Breast epithelium (tissue), 4 donors: Measurements from ENCODE around the gene UST. TPM values are rescaled to one million over a fixed set of nuclear protein-coding genes. Genes with fewer than 3 reads are reported as not detected.

Experiments used
- DNase-seq, 2 donors: peaks; one replicate each; pipeline ENCODE4 v3.0.0-alpha.2; 2019; ENCODE audit warnings: low spot score in 2 of 2
- H3K27ac ChIP-seq, 2 donors: fragments of 200-600 bp; sonication (generic) in 1 of 2; one replicate each; pipeline ENCODE4 v1.5.1; 2016 to 2019; ENCODE audit warnings: mild to moderate bottlenecking in 1 of 2
- H3K27me3 ChIP-seq, 2 donors: fragments of 200-600 bp; sonication (generic) in 1 of 2; one replicate each; pipeline versions ENCODE4 v1.5.1 to v1.6.0; 2017 to 2019; ENCODE audit warnings: control low read depth in 1 of 2, mild to moderate bottlenecking in 1 of 2
- H3K36me3 ChIP-seq: fragments of 200-600 bp; one replicate; pipeline ENCODE4 v1.5.1; 2019
- H3K4me1 ChIP-seq, 2 donors: fragments of 200-600 bp; sonication (generic); one replicate each; pipeline ENCODE4 v1.5.1; 2016 to 2019; ENCODE audit warnings: control low read depth in 1 of 2
- H3K4me3 ChIP-seq, 3 donors: fragments of 200-600 bp; sonication (generic); 1 replicate in 2 of 3; 2 replicates in 1 of 3; pipeline ENCODE4 v1.5.1; 2016 to 2019; ENCODE audit warnings: mild to moderate bottlenecking in 3 of 3, moderate library complexity in 2 of 3
- H3K9me3 ChIP-seq, 2 donors: fragments of 200-600 bp; sonication (generic) in 1 of 2; one replicate each; pipeline ENCODE4 v1.5.1; 2016 to 2019; ENCODE audit warnings: control low read depth in 1 of 2
- CTCF ChIP-seq, 3 donors: fragments of 450-650 bp; IDR thresholded peaks; one replicate each; pipeline ENCODE4 v1.5.1; 2016 to 2017; ENCODE audit warnings: antibody characterized with exemption in 3 of 3, mild to moderate bottlenecking in 3 of 3, moderate library complexity in 3 of 3
- POLR2A ChIP-seq: fragments of 450-650 bp; IDR thresholded peaks from one replicate; pipeline ENCODE4 v1.6.1; 2016; ENCODE audit warnings: antibody characterized with exemption, mild to moderate bottlenecking, moderate library complexity
- POLR2AphosphoS5 ChIP-seq, 3 donors: sonication (generic); formaldehyde crosslinking; IDR thresholded peaks; one replicate each; pipeline ENCODE4 v1.6.1; 2017; ENCODE audit warnings: antibody characterized with exemption in 3 of 3
- intact Hi-C: fragments of 100-400 bp; cut with DNase I; formaldehyde crosslinking; loops from one replicate; pipeline ENCODE4 v1.15.1; 2023; ENCODE audit warnings: low total_unique reads
- total RNA-seq, 3 donors: library from RNA; depleted of rRNA; stranded (reverse); fragments of >200 nt; gene quantifications; one replicate each; pipeline ENCODE4 v1.1.0, GENCODE V29; 2016

UST gene
- total RNA-seq, 3 donors from 2014 or later, result 10.5 to 28.8 (median 13.2) TPM

GRCh38 chr6:148736774-148737412 lies 9.9 kb upstream of the UST start:
- intact Hi-C loops, result no loop called here
- H3K27me3 ChIP-seq, result no peaks in the 10 kb centered on the region
- H3K9me3 ChIP-seq, result no peaks in the 10 kb centered on the region
- H3K27ac ChIP-seq, result no peak overlapping the region
- no peak for DNase-seq
- H3K4me1 ChIP-seq, result no peaks in the 10 kb centered on the region
- no peaks in the 10 kb centered on the region for H3K36me3 ChIP-seq
- no peak overlapping the region for H3K4me3 ChIP-seq
- TF ChIP-seq CTCF (IDR thresholded peaks at IDR 0.05) (no peak), POLR2AphosphoS5 (IDR thresholded peaks at IDR 0.05) (no peak), POLR2A (no peak)

DNA sequence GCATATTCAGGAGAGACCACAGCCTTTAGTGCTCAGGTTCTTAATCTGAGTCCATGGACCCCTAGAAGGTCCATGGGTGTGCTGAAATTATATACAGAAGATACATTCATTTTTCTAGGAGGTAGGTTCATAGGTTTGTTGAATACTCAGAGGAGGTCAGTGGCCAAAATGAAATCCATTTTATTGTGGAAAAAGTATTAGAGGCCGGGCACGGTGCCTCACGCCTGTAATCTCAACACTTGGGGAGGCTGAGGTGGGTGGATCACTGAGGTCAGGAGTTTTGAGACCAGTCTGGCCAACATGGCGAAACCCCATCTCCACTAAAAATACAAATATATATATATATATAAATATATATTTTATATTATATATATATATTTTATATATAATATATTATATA lies 9.0 kb upstream of the UST start:
- Histone ChIP-seq H3K4me3 (no peak overlapping the region), H3K27ac (no peak overlapping the region), H3K36me3 (no peaks in the 10 kb centered on the region), H3K27me3 (no peaks in the 10 kb centered on the region), H3K9me3 (no peaks in the 10 kb centered on the region), H3K4me1 (no peaks in the 10 kb centered on the region)
- no peak for TF ChIP-seq POLR2AphosphoS5 (IDR thresholded peaks at IDR 0.05)
- no peak for TF ChIP-seq POLR2A
- TF ChIP-seq CTCF (IDR thresholded peaks at IDR 0.05), result no peak
- intact Hi-C loops, result no loop called here
- no peak for DNase-seq

GRCh38 chr6:148738946-148739821 lies 7.6 kb upstream of the UST start:
- Histone ChIP-seq H3K4me1 (no peaks in the 10 kb centered on the region), H3K9me3 (no peaks in the 10 kb centered on the region), H3K36me3 (no peaks in the 10 kb centered on the region), H3K27me3 (no peaks in the 10 kb centered on the region), H3K27ac (no peak overlapping the region), H3K4me3 (no peak overlapping the region)
- intact Hi-C loops, result no loop called here
- TF ChIP-seq POLR2AphosphoS5 (IDR thresholded peaks at IDR 0.05), result no peak
- TF ChIP-seq CTCF (IDR thresholded peaks at IDR 0.05), result no peak
- no peak for TF ChIP-seq POLR2A
- DNase-seq, result no peak

- Histone ChIP-seq H3K36me3 (no peaks in the 10 kb centered on the region), H3K4me3 (no peak overlapping the region), H3K4me1 (no peaks in the 10 kb centered on the region), H3K9me3 (no peaks in the 10 kb centered on the region), H3K27ac (no peak overlapping the region), H3K27me3 (no peaks in the 10 kb centered on the region)
- no peak for DNase-seq
- intact Hi-C loops, result no loop called here
- TF ChIP-seq POLR2AphosphoS5 (IDR thresholded peaks at IDR 0.05) (no peak), POLR2A (no peak), CTCF (IDR thresholded peaks at IDR 0.05) (no peak)
These were observed 7.1 kb upstream of the UST start for GRCh38 chr6:148739822-148740128.

- Histone ChIP-seq H3K9me3 (no peaks in the 10 kb centered on the region), H3K27me3 (no peaks in the 10 kb centered on the region), H3K36me3 (no peaks in the 10 kb centered on the region), H3K4me1 (no peaks in the 10 kb centered on the region), H3K4me3 (no peak overlapping the region), H3K27ac (no peak overlapping the region)
- intact Hi-C loops, result no loop called here
- TF ChIP-seq CTCF (IDR thresholded peaks at IDR 0.05) (no peak), POLR2A (no peak), POLR2AphosphoS5 (IDR thresholded peaks at IDR 0.05) (no peak)
- DNase-seq, result no peak
These were observed 3.4 kb upstream of the UST start for GRCh38 chr6:148743476-148743875.
